HEK293T (cell line): Measurements from ENCODE around the gene PLCD4.

Experiments
- CTCF ChIA-PET: fragments of 350-600 bp; formaldehyde crosslinking; extraction: SDS; loops from one replicate; lab custom pipeline; 2021; ENCODE audit warnings: antibody characterized with exemption, inconsistent platforms; lab: Yijun Ruan, JAX
- POLR2A ChIA-PET: fragments of 350-600 bp; formaldehyde crosslinking; extraction: SDS; loops from one replicate; lab custom pipeline; 2020; ENCODE audit warnings: antibody characterized with exemption, inconsistent platforms; lab: Yijun Ruan, JAX
- DNase-seq: peaks from one replicate; pipeline ENCODE4 v3.0.0; 2012; ENCODE audit warnings: mixed read lengths; ENCODE audit errors: extremely low spot score
- ARNT ChIP-seq: fragments of 450-650 bp; IDR thresholded peaks from 2 replicates; pipeline ENCODE4 v1.6.1; 2017; ENCODE audit warnings: mild to moderate bottlenecking
- BHLHE40 ChIP-seq: fragments of 450-650 bp; IDR thresholded peaks from 2 replicates; pipeline ENCODE4 v1.6.1; 2016; ENCODE audit warnings: mild to moderate bottlenecking, moderate library complexity, borderline replicate concordance
- CTBP1 ChIP-seq: fragments of 450-650 bp; IDR thresholded peaks from 2 replicates; pipeline ENCODE4 v1.6.1; 2016; ENCODE audit warnings: borderline replicate concordance
- ELF4 ChIP-seq: fragments of 450-650 bp; IDR thresholded peaks from 2 replicates; pipeline ENCODE4 v1.6.1; 2017; ENCODE audit warnings: antibody characterized with exemption
- FOXA1 ChIP-seq: fragments of 450-650 bp; IDR thresholded peaks from 2 replicates; pipeline ENCODE4 v1.6.1; 2016; ENCODE audit warnings: mild to moderate bottlenecking
- FOXK2 ChIP-seq: fragments of 450-650 bp; IDR thresholded peaks from 2 replicates; pipeline ENCODE4 v1.6.1; 2016; ENCODE audit warnings: mild to moderate bottlenecking
- FOXM1 ChIP-seq: fragments of 450-650 bp; IDR thresholded peaks from 2 replicates; pipeline ENCODE4 v1.6.1; 2017; ENCODE audit warnings: mild to moderate bottlenecking, borderline replicate concordance
- HDGF ChIP-seq: fragments of 450-650 bp; IDR thresholded peaks from 2 replicates; pipeline ENCODE4 v1.6.1; 2017; ENCODE audit warnings: antibody characterized with exemption, borderline replicate concordance
- L3MBTL2 ChIP-seq: fragments of 450-650 bp; conservative IDR thresholded peaks from 2 replicates; pipeline ENCODE4 v1.6.1; 2016; ENCODE audit warnings: mild to moderate bottlenecking
- LEF1 ChIP-seq: fragments of 450-650 bp; IDR thresholded peaks from 2 replicates; pipeline ENCODE4 v1.6.1; 2017; ENCODE audit warnings: mild to moderate bottlenecking, borderline replicate concordance
- NFRKB ChIP-seq: fragments of 450-650 bp; IDR thresholded peaks from 2 replicates; pipeline ENCODE4 v1.6.1; 2016; ENCODE audit warnings: mild to moderate bottlenecking, moderate library complexity
- PKNOX1 ChIP-seq: fragments of 450-650 bp; IDR thresholded peaks from 2 replicates; pipeline ENCODE4 v1.6.1; 2016
- SP1 ChIP-seq: fragments of 450-650 bp; IDR thresholded peaks from 2 replicates; pipeline ENCODE4 v1.6.1; 2017
- SUZ12 ChIP-seq: fragments of 450-650 bp; IDR thresholded peaks from 2 replicates; pipeline ENCODE4 v1.6.1; 2016; ENCODE audit warnings: mild to moderate bottlenecking
- TARDBP ChIP-seq: fragments of 450-650 bp; IDR thresholded peaks from 2 replicates; pipeline ENCODE4 v1.6.1; 2016
- ZNF384 ChIP-seq: fragments of 450-650 bp; IDR thresholded peaks from 2 replicates; pipeline ENCODE4 v1.6.1; 2016

Gene PLCD4

GRCh38 chr2:218576854-218577253, 30.8 kb upstream of the PLCD4 start:
- no peak for DNase-seq
- ChIA-PET POLR2A (no interaction called here), CTCF (interaction anchor here (0.6 to 1.9 kb wide), 2 partner anchors 82 to 284 kb away, joined by 3 to 4 read pairs; no protein-coding TSS in a partner anchor)
- TF ChIP-seq CTBP1 = no peak
- no peak for TF ChIP-seq TARDBP
- no peak for TF ChIP-seq PKNOX1
- TF ChIP-seq ARNT = no peak
- TF ChIP-seq FOXM1 = no peak
- TF ChIP-seq LEF1 = no peak
- no peak for TF ChIP-seq SP1
- TF ChIP-seq NFRKB = no peak
- no peak for TF ChIP-seq SUZ12
- TF ChIP-seq HDGF = no peak
- no peak for TF ChIP-seq BHLHE40
- no peak for TF ChIP-seq ELF4
- TF ChIP-seq ZNF384 = no peak
- no peak for TF ChIP-seq L3MBTL2
- TF ChIP-seq FOXA1 = no peak
- TF ChIP-seq FOXK2 = no peak

GRCh38 chr2:218577482-218578220, 30.0 kb upstream of the PLCD4 start:
- no peak for TF ChIP-seq PKNOX1
- no peak for TF ChIP-seq FOXM1
- no peak for TF ChIP-seq BHLHE40
- no peak for TF ChIP-seq ELF4
- TF ChIP-seq ARNT = no peak
- no peak for TF ChIP-seq FOXK2
- no peak for TF ChIP-seq L3MBTL2
- no peak for TF ChIP-seq HDGF
- TF ChIP-seq SP1 = no peak
- TF ChIP-seq ZNF384 = no peak
- TF ChIP-seq CTBP1 = no peak
- no peak for TF ChIP-seq LEF1
- TF ChIP-seq FOXA1 = no peak
- DNase-seq = no peak
- ChIA-PET CTCF (interaction anchor here (0.6 to 1.9 kb wide), 2 partner anchors 81 to 285 kb away, joined by 3 to 4 read pairs; no protein-coding TSS in a partner anchor), POLR2A (interaction anchor here (1.6 kb wide), 1 partner anchor 10 kb away, joined by 7 read pairs; the partner anchor contains the start of gene USP37)

- no peak for TF ChIP-seq SP1
- TF ChIP-seq ARNT = no peak
- TF ChIP-seq ELF4 = no peak
- no peak for TF ChIP-seq LEF1
- no peak for TF ChIP-seq ZNF384
- TF ChIP-seq HDGF = no peak
- TF ChIP-seq FOXK2 = no peak
- no peak for TF ChIP-seq FOXA1
- no peak for TF ChIP-seq NFRKB
- no peak for TF ChIP-seq FOXM1
- TF ChIP-seq SUZ12 = no peak
- DNase-seq = no peak
- ChIA-PET CTCF (interaction anchor here (1.9 kb wide), 1 partner anchor 80 kb away, joined by 4 read pairs; no protein-coding TSS in a partner anchor), POLR2A (interaction anchor here (1.6 kb wide), 1 partner anchor 10 kb away, joined by 7 read pairs; the partner anchor contains the start of gene USP37)
Observed at GRCh38 chr2:218578272-218578877, 29.3 kb upstream of the PLCD4 start.

GRCh38 chr2:218582076-218582475, 25.6 kb upstream of the PLCD4 start:
- ChIA-PET POLR2A (no interaction called here), CTCF (no interaction called here)
- DNase-seq = no peak
- TF ChIP-seq HDGF = no peak
- TF ChIP-seq BHLHE40 = no peak
- no peak for TF ChIP-seq ZNF384
- no peak for TF ChIP-seq CTBP1
- no peak for TF ChIP-seq L3MBTL2
- no peak for TF ChIP-seq FOXA1
- no peak for TF ChIP-seq FOXK2
- no peak for TF ChIP-seq TARDBP
- no peak for TF ChIP-seq ARNT
- TF ChIP-seq PKNOX1 = no peak
- TF ChIP-seq FOXM1 = no peak
- TF ChIP-seq NFRKB = no peak
- no peak for TF ChIP-seq SP1
- TF ChIP-seq LEF1 = no peak
- TF ChIP-seq SUZ12 = no peak

- no peak for TF ChIP-seq HDGF
- TF ChIP-seq LEF1 = no peak
- no peak for TF ChIP-seq FOXA1
- no peak for TF ChIP-seq ARNT
- no peak for TF ChIP-seq SP1
- no peak for TF ChIP-seq FOXM1
- TF ChIP-seq ELF4 = no peak
- no peak for TF ChIP-seq TARDBP
- TF ChIP-seq SUZ12 = no peak
- no peak for TF ChIP-seq L3MBTL2
- TF ChIP-seq BHLHE40 = no peak
- TF ChIP-seq CTBP1 = no peak
- no peak for DNase-seq
- ChIA-PET POLR2A (no interaction called here), CTCF (no interaction called here)
Observed at GRCh38 chr2:218583983-218584850, 23.5 kb upstream of the PLCD4 start.
